AG10803 (cell line): ENCODE data around the gene RCL1.

Source experiments
- DNase-seq: peaks from one replicate; pipeline ENCODE4 v3.0.0; 2010; ENCODE audit warnings: low read depth
- H3K4me3 ChIP-seq: 2 replicates; pipeline ENCODE4 v1.5.1; 2011; ENCODE audit warnings: mild to moderate bottlenecking, low read length, control low read depth
- CTCF ChIP-seq: conservative IDR thresholded peaks from 2 replicates; pipeline ENCODE4 v1.5.1; 2011; ENCODE audit warnings: mild to moderate bottlenecking, low read length, control low read depth, inconsistent platforms

RCL1 gene

GRCh38 chr9:4803670-4804530 is 11.2 kb downstream of the RCL1 start:
- no peak for TF ChIP-seq CTCF
- no peak for DNase-seq
- no peak overlapping the region for H3K4me3 ChIP-seq

- no peak overlapping the region for H3K4me3 ChIP-seq
- no peak for DNase-seq
- TF ChIP-seq CTCF, result no peak
Measured at GRCh38 chr9:4804531-4805016, 11.8 kb downstream of the RCL1 start.

- no peak for TF ChIP-seq CTCF
- no peak overlapping the region for H3K4me3 ChIP-seq
- no peak for DNase-seq
Measured at GRCh38 chr9:4805191-4805918, 12.6 kb downstream of the RCL1 start.

GRCh38 chr9:4810565-4810964 is 17.8 kb downstream of the RCL1 start:
- DNase-seq, result no peak
- H3K4me3 ChIP-seq, result no peak overlapping the region
- no peak for TF ChIP-seq CTCF

- TF ChIP-seq CTCF, result no peak
- no peak for DNase-seq
- H3K4me3 ChIP-seq, result no peak overlapping the region
Measured at GRCh38 chr9:4811824-4812223, 19.1 kb downstream of the RCL1 start.

GRCh38 chr9:4812858-4813257 is 20.1 kb downstream of the RCL1 start:
- no peak overlapping the region for H3K4me3 ChIP-seq
- no peak for TF ChIP-seq CTCF
- no peak for DNase-seq
